OCI-LY7 (cell line): ENCODE results near the gene JPT2. TPM values are rescaled to one million over a fixed set of nuclear protein-coding genes. Genes with fewer than 3 reads are reported as not detected.

Experiments
- BruUV-seq: library from RNA; stranded (reverse); fragments of 400-500 nt; replicated peaks from 2 replicates; lab custom pipeline; 2021; lab: Mats Ljungman, UMichigan
- CTCF ChIA-PET: fragments of 300-600 bp; sonication (Branson Sonifier 250); formaldehyde crosslinking; loops from one replicate; lab custom pipeline; 2022; ENCODE audit warnings: antibody characterized with exemption; ENCODE audit not compliant: unreplicated experiment; lab: Charles Lee
- POLR2A ChIA-PET: fragments of 300-600 bp; sonication (Branson Sonifier 250); formaldehyde crosslinking; loops from one replicate; lab custom pipeline; 2022; ENCODE audit warnings: antibody characterized with exemption; lab: Charles Lee
- DNase-seq: peaks from one replicate; pipeline ENCODE4 v3.0.0-alpha.2; 2015; ENCODE audit warnings: low spot score
- H2AFZ ChIP-seq: fragments of 200-600 bp; sonication (generic), shearing (Covaris generic); 2 replicates; pipeline ENCODE4 v1.6.1; 2014; ENCODE audit warnings: mild to moderate bottlenecking, antibody characterized with exemption, low read length, moderate library complexity
- H3K27ac ChIP-seq: fragments of 200-600 bp; sonication (generic); 2 replicates; pipeline ENCODE4 v1.5.1; 2014; ENCODE audit warnings: mixed run types, low read depth, mild to moderate bottlenecking, moderate library complexity, low read length, inconsistent platforms; ENCODE audit not compliant: poor library complexity, severe bottlenecking
- H3K36me3 ChIP-seq: fragments of 200-600 bp; sonication (generic); 2 replicates; pipeline ENCODE4 v1.6.1; 2014; ENCODE audit warnings: mild to moderate bottlenecking, antibody characterized with exemption, low read length, moderate library complexity, mixed read lengths; ENCODE audit not compliant: insufficient read depth
- H3K4me1 ChIP-seq: fragments of 200-600 bp; sonication (generic); 2 replicates; pipeline ENCODE4 v1.5.1; 2014; ENCODE audit warnings: mild to moderate bottlenecking, low read length; ENCODE audit not compliant: insufficient read depth, poor library complexity, severe bottlenecking
- H3K4me2 ChIP-seq: fragments of 200-600 bp; sonication (generic); 2 replicates; pipeline ENCODE4 v1.6.1; 2014; ENCODE audit warnings: mild to moderate bottlenecking, low read length
- H3K4me3 ChIP-seq: fragments of 200-600 bp; sonication (generic); 2 replicates; pipeline ENCODE4 v1.5.1; 2014; ENCODE audit warnings: mild to moderate bottlenecking, low read depth, low read length; ENCODE audit not compliant: poor library complexity, severe bottlenecking
- H3K79me2 ChIP-seq: fragments of 200-600 bp; sonication (generic); 2 replicates; pipeline ENCODE4 v1.6.1; 2016; ENCODE audit warnings: low read depth, mild to moderate bottlenecking, low read length, moderate library complexity, mixed read lengths; ENCODE audit not compliant: insufficient read depth
- H3K9me2 ChIP-seq: fragments of 200-600 bp; sonication (generic); 2 replicates; pipeline ENCODE4 v1.6.1; 2016; ENCODE audit warnings: mild to moderate bottlenecking, low read length, mixed read lengths; ENCODE audit not compliant: insufficient read depth
- H3K9me3 ChIP-seq: fragments of 200-600 bp; sonication (generic); 2 replicates; pipeline ENCODE4 v1.6.1; 2014; ENCODE audit warnings: mild to moderate bottlenecking, mixed run types, low read length, mixed read lengths
- H4K20me1 ChIP-seq: fragments of 200-600 bp; sonication (generic); 2 replicates; pipeline ENCODE4 v1.6.1; 2014; ENCODE audit warnings: mild to moderate bottlenecking, antibody characterized with exemption, low read length, moderate library complexity, mixed read lengths; ENCODE audit not compliant: insufficient read depth
- CTCF ChIP-seq: fragments of 200-600 bp; sonication (generic); conservative IDR thresholded peaks from 2 replicates; pipeline ENCODE4 v1.5.1; 2014; ENCODE audit warnings: mild to moderate bottlenecking, antibody characterized with exemption, low read length, moderate library complexity, mixed read lengths
- EZH2phosphoT487 ChIP-seq: fragments of 200-600 bp; sonication (generic); IDR thresholded peaks from 2 replicates; pipeline ENCODE4 v1.6.1; 2018; ENCODE audit warnings: low read depth, borderline replicate concordance, mild to moderate bottlenecking, mixed run types, antibody characterized with exemption, low read length, moderate library complexity, mixed read lengths
- intact Hi-C: fragments of 100-400 bp; cut with micrococcal nuclease; formaldehyde crosslinking; loops from one replicate; pipeline ENCODE4 v1.10.0; 2022; ENCODE audit not compliant: unreplicated experiment
- total RNA-seq, 2 experiments: library from RNA; depleted of rRNA in 1 of 2; stranded (reverse); fragments of >200 nt in 1 of 2; shearing (Covaris generic) in 1 of 2; gene quantifications; 2 replicates each; pipeline ENCODE4 v1.2.3, GENCODE V29; 2014 to 2022

The JPT2 gene
- total RNA-seq, 2 experiments from 2014 or later = 67.4 to 75.2 TPM

DNA sequence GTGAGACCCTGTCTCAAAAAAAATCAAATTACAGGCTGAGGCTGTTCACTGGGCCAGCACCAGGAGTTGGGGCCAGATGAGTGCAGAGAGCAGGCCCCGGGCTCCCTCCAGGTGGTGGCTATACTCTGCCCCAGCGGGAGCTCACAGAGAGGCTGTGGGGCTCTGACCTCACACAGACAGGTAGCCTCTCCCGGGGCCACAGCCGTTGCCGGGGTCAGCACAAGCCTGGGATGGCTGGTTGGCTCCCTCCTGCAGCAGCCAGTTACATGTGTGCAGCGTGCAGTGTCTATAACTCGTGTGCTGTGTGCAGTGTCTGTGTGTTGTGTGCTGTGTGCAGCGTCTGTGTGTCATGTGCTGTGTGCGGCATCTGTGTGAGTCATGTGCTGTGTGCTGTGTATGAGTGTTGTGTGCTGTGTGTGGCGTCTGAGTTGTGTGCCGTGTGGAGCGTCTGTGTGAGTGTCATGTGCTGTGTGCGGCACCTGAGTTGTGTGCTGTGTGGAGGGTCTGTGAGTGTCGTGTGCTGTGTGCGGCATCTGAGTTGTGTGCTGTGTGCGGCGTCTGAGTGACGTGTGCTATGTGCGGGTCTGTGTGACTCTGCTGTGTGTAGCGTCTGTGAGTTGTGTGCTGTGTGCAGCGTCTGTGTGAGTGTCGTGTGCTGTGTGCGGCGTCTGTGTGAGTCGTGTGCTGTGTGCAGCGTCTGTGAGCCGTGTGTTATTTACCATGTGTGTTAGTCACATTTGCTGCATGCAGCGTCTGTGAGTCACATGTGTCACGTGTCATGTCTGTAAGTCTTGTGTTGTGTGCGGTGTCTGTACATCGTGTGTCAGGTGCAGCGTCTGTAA lies 48.8 kb downstream of the JPT2 start:
- ChIA-PET CTCF (no interaction called here), POLR2A (no interaction called here)
- Histone ChIP-seq H3K36me3 (peaks cover 46% of the 10 kb centered on the region), H3K4me1 (no peaks in the 10 kb centered on the region), H3K79me2 (peaks cover 12% of the 10 kb centered on the region; the same call in 1 of the 2 replicates), H3K4me2 (no peak overlapping the region), H3K9me3 (no peaks in the 10 kb centered on the region), H4K20me1 (0 out of 2 replicates have a peak, but pooled peaks cover 4% of the 10 kb centered on the region), H2AFZ (no peak overlapping the region), H3K4me3 (no peak overlapping the region), H3K27ac (no peak overlapping the region), H3K9me2 (no peaks in the 10 kb centered on the region)
- no TSS peak for BruUV-seq
- intact Hi-C loops = no loop called here
- TF ChIP-seq CTCF (no peak), EZH2phosphoT487 (no peak)
- DNase-seq = no peak

DNA sequence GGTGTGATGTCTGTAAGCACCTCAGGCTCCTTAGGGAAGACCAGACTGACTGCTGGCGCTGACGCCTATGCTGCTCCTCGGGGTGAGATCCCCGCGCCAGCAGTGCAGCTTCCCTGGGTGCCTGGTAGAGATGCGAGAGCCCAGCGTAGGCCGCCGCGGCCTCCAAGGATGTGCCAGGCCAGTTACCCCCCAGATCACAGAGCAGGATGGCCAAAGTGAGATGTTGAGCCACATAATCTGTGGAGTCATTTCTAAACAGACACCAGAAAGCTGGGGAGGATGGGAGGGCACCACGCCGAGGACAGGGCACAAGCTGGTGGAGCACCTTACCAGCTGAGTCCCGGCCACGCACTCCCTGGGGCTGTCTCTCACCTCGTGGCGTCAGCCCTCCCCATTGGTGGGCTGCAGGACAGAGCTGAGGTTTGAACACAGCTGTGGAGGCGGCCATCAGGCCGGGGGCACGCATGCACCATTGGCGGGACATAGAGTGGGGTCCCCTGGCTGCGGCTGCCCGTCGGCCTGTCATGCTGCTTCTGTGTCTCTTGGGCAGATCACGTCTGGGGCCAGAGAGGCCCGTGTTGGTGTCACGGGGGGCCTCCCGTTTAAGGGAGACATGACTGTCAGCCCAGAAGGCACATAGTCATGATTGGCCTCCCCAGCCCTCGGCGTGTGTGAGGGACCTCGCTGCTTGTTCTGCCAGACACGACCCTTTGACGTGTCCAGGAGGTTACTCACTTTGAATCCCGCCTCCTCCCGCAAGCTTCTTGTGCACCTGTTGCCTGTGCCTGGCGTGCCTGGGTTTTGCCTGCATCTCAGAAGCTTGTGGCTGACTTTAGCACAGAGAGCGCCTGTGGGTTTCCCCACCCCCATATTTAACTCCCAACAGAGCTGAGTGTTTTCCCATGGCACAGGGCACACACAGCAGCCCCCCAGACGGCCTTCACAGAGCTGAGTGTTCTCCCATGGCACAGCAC lies 49.9 kb downstream of the JPT2 start:
- Histone ChIP-seq H2AFZ (no peak overlapping the region), H3K79me2 (0 out of 2 replicates have a peak, but pooled peaks cover 7% of the 10 kb centered on the region), H3K4me3 (no peak overlapping the region), H3K4me2 (no peak overlapping the region), H3K36me3 (peaks cover 50% of the 10 kb centered on the region), H3K4me1 (no peaks in the 10 kb centered on the region), H3K27ac (no peak overlapping the region), H4K20me1 (0 out of 2 replicates have a peak, but pooled peaks cover 4% of the 10 kb centered on the region), H3K9me2 (no peaks in the 10 kb centered on the region), H3K9me3 (no peaks in the 10 kb centered on the region)
- BruUV-seq = no TSS peak
- DNase-seq = no peak
- CTCF ChIA-PET = interaction anchor here (0.6 kb wide), 1 partner anchor 258 kb away, joined by 3 read pairs; no protein-coding TSS in a partner anchor
- POLR2A ChIA-PET = no interaction called here
- intact Hi-C loops = no loop called here
- TF ChIP-seq EZH2phosphoT487 = no peak
- TF ChIP-seq CTCF = no peak
